ENCODE measurements around the gene ICAM5.

GRCh38 chr19:10317857-10318462, 28.2 kb downstream of the ICAM5 start:
- TF ChIP-seq EZH2 (IDR thresholded peaks at IDR 0.05; ENCODE audit: borderline replicate concordance) (no peak), CTCF (IDR thresholded peaks at IDR 0.05; ENCODE audit: poor library complexity) (no peak), EZH2phosphoT487 (IDR thresholded peaks at IDR 0.05; ENCODE audit: low read depth, severe bottlenecking, unreplicated experiment) (no peak)
